ENCODE data around the gene ALOXE3.

Gene ALOXE3

GRCh38 chr17:8120520-8121406 lies 2.4 kb upstream of the ALOXE3 start:
- TF ChIP-seq SIN3A (IDR thresholded peaks at IDR 0.05; ENCODE audit: borderline replicate concordance, insufficient read depth, low read length) (peak; percentile 66; the same call in 1 of the 2 replicates), TAF1 (IDR thresholded peaks at IDR 0.05; ENCODE audit: borderline replicate concordance, insufficient read depth, low read length) (no peak), REST (IDR thresholded peaks at IDR 0.05; ENCODE audit: insufficient read depth in 1 of 2, low read depth in 2 of 2, low read length in 2 of 2) (peak in 1 of 2 experiments; percentile 27; a peak in 1 of 4 replicates), POLR2AphosphoS5 (IDR thresholded peaks at IDR 0.05; ENCODE audit: low read depth, low read length) (peak; percentile 51; the same call in 1 of the 2 replicates), FOXP2 (optimal IDR thresholded peaks at IDR 0.05; ENCODE audit: borderline replicate concordance, extremely low read depth, extremely low read length, insufficient read depth) (no peak)

- no peak for TF ChIP-seq POLR2AphosphoS5 (IDR thresholded peaks at IDR 0.05; ENCODE audit: low read depth, low read length)
- TF ChIP-seq TAF1 (IDR thresholded peaks at IDR 0.05; ENCODE audit: borderline replicate concordance, insufficient read depth, low read length), result peak; percentile 19; the same call in 1 of the 2 replicates
- no peak for TF ChIP-seq REST (IDR thresholded peaks at IDR 0.05; ENCODE audit: insufficient read depth in 1 of 2, low read depth in 2 of 2, low read length in 2 of 2)
These were observed 1.5 kb upstream of the ALOXE3 start for GRCh38 chr17:8119581-8120519.

GRCh38 chr17:8118769-8119580 lies 661 bp upstream of the ALOXE3 start:
- TF ChIP-seq REST (IDR thresholded peaks at IDR 0.05; ENCODE audit: insufficient read depth in 1 of 2, low read depth in 2 of 2, low read length in 2 of 2), result 0 out of 4 replicates have a peak, but pooled peaks of 1 of the 2 experiments have one; percentile 38
- TF ChIP-seq POLR2AphosphoS5 (IDR thresholded peaks at IDR 0.05; ENCODE audit: low read depth, low read length), result no peak
- peak; percentile 76; the same call in 1 of the 2 replicates for TF ChIP-seq SIN3A (IDR thresholded peaks at IDR 0.05; ENCODE audit: borderline replicate concordance, insufficient read depth, low read length)
- TF ChIP-seq FOXP2 (optimal IDR thresholded peaks at IDR 0.05; ENCODE audit: borderline replicate concordance, extremely low read depth, extremely low read length, insufficient read depth), result no peak
- TF ChIP-seq TAF1 (IDR thresholded peaks at IDR 0.05; ENCODE audit: borderline replicate concordance, insufficient read depth, low read length), result no peak

GRCh38 chr17:8117367-8117979 lies 841 bp downstream of the ALOXE3 start:
- TF ChIP-seq REST (IDR thresholded peaks at IDR 0.05; ENCODE audit: insufficient read depth in 1 of 2, low read depth in 2 of 2, low read length in 2 of 2) (no peak), TAF1 (IDR thresholded peaks at IDR 0.05; ENCODE audit: borderline replicate concordance, insufficient read depth, low read length) (no peak), POLR2AphosphoS5 (IDR thresholded peaks at IDR 0.05; ENCODE audit: low read depth, low read length) (no peak), SIN3A (IDR thresholded peaks at IDR 0.05; ENCODE audit: borderline replicate concordance, insufficient read depth, low read length) (no peak), FOXP2 (optimal IDR thresholded peaks at IDR 0.05; ENCODE audit: borderline replicate concordance, extremely low read depth, extremely low read length, insufficient read depth) (no peak)

Data from PFSK-1 (cell line).